GM18511 (cell line): ENCODE data around the gene ACVR1B.

Experiments used
- ATAC-seq: cut with Tn5 transposase; IDR thresholded peaks from one replicate; pipeline ENCODE4 v1.9.1; 2021; ENCODE audit warnings: mild to moderate bottlenecking, moderate library complexity; ENCODE audit not compliant: unreplicated experiment

ACVR1B gene

DNA sequence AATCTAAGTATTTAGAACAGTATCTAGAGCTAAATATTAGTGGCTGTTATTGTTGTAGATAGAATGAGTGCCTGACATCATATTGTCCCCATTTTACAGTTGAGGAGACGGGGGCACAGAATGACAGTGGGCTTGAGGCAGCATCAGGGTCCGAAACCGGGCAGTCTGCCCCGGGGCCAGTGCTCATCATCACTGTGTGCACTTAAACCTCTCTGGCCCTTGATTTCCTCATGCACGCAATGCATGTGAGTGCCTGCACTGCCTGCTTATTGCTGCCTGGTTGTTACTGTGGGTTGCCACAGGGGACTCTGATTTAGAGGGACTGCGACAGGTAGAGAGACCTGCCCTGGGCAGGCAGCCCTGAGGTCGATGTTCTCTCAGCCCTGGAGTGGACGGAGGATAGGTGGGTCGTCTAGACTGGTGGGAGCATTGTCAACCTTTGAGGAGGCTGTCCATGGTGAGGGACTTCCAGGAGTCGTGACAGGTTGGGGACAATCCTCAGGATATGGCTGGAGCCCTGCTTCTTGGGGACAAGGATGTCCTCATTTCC lies 34.4 kb upstream of the ACVR1B start:
- ATAC-seq, result no peak

DNA sequence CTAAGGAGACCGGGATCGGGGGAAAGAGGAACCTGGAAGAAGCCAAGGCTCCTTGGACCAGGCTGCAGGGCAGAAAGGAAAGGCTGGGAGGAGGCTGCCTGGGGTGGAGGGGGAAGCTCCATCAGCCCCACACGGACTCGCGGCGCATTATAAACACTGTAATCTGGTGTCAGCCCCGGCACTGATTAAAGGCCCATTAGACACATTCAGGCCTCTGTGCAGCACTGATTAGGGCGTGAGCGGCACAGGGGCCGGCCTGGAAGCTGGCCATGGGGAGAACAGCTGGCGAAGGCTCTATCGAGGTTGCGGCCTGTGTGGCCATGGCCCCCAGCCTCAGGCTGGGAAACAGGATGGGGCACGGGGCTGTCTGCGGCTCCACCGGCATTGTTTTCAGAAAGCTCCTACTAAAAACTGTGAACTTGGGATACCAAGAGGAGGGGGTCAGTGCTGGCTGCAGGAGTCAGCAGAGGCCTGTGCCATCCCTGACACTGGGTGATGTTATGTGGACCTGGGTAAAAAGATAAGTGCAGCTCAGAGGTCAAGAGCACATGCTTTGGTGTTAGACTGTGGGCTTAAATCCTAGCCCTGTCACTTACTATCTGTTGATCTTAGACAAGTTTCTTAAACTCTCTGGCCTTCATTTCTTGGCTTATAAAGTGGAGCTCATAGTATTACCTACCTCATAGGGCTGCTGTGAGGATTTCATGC lies 33.6 kb upstream of the ACVR1B start:
- ATAC-seq, result no peak

DNA sequence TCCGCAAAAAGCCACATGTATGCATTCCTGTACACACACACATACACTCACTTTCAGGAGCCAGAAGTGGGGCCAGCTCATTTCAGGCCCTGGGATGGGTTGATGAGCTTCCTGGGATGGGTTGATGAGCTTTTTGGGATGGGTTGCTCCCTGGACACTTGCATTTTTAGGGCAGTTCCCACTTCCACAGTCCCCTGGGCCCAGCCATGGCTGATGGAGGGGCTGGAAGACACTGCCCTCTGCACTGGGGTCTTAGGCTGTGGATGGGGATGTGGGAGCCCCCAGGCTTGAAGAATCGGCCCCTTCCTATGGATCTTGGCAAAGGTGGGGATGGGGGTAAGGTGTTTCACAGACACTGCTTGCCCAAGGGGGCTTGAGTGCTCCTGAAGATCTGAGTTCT lies 31.5 kb upstream of the ACVR1B start:
- ATAC-seq, result no peak

DNA sequence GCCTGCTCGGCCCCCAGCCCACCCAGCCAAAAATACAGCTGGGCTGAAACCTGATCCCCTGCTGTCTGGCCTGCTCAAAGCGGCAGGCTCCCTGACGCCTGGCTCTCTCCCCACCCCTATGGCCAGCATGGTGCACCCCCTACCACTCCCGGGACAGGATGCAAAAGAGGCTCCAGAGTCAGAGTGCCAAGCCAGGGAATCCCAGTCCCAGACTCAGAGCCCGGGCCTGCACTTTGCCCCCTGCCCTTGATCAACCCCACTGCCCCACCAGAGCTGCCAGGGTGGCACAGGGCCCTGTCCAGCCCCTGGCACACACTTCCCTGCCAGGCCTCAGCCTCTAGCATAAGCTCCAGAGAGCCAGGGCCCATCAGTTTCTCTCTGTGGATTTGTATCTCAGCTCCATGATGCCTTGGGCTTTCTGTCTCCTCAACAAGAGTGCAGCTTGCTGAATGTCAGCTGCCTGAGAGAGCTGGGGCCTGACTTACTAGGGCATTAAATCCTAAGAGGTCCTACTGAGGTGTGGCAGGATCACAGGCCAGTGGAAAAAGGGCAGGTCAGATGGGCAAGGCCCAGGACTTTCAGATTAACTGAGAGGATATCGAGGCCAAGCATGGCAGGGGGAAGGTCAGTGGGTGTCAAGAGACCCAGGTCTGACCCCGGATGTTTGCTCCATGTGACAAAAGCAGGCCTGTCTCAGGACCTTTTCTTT lies 30.3 kb upstream of the ACVR1B start:
- no peak for ATAC-seq

DNA sequence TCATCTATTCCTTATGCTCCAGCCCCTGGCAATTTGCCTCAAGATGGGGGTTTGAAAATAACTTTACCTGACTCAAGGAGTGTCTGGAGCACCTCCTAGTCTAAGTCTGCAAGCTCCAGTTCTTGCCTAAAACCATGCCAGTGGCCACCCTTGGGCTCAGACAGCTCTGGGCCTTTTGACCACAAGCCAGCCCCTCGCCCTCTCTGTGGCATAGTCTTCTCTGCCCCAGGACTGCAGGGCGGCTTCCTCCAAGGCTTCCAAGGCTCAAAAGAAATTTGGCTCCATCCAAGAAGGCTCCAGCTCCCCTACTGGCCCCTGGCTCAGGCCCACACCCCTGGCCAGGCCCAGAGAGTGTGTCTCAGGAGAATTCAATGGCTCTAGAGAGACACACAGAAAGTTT lies 29.4 kb upstream of the ACVR1B start:
- no peak for ATAC-seq

DNA sequence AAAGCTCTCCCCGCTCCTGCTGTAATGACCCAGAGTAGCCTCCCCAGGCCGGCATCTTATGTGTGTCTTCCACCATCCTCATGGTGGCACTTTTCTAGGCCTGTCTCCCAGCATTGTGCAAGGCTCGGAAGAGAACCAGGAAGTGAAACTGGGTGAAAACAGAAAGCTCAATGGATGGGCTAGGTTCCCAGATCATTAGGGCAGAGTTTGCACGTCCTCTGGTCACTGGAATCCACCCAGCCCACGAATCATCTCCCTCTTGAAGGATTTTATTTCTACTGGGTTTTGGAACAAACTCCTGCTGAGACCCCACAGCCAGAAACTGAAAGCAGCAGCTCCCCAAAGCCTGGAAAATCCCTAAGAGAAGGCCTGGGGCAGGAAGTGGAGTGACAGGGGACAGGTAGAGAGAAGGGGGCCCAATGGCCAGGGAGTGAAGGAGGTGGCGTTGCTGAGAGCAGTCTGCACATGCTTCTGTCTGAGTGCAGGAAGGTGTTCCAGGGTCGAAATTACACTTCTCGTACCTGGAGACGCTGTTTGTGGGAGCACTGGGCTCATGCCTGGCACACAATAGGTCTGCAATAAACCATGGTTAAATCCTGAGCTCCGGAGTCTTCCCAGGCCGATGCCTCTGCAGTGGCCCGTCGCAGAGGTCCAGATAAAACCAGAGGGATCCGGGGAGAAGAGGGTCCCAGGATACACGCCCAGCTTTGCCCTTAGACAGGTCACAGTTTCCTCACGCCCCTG lies 28.6 kb upstream of the ACVR1B start:
- ATAC-seq, result no peak

DNA sequence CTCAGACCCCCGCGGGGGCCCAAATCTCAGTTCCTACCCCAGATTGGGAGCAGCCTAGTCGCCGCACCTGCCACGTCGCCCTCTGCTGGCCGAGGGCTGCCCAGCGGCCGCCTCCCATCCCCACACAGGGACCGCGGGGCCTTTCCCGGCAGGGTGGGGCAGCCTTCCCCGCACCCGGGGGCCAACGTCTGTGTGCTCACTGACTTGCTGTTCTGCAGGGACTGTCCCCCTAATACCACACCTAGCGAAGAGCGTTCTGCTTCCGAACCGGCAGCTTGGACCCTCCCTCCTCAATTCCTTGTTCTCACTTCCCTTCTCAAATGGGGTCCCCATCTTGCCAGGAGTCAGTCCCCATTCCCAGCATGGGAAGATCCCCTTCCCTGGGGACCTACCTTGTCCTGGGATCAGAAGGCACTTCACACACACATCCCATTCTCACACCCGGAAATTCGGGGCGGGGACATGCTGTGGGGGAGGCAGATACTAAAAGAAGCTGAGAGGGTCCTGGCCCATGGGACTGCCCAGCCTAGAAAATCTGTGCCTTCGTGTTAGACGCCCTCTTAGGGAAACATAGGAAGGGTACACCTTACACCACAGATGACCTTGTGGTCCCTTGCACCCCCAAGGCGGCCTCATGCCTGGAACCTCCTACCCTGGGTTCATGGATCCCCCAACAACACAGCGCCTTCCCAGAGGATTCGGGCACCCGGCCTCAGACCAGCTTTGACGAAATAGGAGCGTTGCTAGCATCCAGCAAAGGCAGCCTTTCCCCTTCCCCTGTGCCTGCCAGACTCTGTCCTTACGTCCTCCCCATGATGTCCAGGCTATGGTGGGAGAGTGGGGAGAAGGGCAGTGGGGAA lies 27.8 kb upstream of the ACVR1B start:
- no peak for ATAC-seq

DNA sequence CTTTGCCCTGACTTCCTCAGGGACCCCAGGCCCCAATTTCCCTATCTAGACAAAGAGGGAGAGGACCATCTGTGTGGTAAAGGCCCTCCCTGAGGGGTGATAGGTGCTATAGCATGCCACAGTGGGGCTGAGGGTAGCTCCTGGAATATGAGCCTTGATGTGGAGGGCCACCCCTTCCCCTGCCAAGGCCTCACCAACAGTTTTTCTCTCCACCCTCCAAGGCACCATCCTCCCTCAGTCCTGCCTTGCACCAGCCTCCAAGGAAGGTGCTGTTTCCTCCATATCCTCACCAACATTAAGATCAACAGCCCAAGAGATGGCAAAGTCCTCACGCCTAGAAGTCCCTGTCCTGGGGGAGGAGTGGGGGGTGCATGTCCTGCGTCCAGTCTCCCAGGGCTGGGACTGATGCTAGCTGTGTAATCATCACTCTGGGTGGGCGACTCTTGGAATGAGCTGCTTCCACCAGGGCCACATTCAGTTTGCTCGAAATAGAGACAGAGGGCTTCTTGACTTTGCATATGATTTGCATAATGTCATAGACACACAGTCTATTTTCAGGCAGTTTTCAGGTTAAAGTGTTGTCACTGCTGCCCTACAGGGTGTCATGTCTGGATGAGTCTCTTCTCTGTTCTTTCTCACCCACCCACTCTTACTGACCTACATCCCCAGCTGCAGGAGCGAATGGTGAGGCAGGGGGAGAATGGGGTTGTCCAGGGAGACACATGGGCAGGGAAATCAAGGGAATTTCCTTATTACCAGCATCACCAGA lies 26.8 kb upstream of the ACVR1B start:
- peak; percentile 62 for ATAC-seq

DNA sequence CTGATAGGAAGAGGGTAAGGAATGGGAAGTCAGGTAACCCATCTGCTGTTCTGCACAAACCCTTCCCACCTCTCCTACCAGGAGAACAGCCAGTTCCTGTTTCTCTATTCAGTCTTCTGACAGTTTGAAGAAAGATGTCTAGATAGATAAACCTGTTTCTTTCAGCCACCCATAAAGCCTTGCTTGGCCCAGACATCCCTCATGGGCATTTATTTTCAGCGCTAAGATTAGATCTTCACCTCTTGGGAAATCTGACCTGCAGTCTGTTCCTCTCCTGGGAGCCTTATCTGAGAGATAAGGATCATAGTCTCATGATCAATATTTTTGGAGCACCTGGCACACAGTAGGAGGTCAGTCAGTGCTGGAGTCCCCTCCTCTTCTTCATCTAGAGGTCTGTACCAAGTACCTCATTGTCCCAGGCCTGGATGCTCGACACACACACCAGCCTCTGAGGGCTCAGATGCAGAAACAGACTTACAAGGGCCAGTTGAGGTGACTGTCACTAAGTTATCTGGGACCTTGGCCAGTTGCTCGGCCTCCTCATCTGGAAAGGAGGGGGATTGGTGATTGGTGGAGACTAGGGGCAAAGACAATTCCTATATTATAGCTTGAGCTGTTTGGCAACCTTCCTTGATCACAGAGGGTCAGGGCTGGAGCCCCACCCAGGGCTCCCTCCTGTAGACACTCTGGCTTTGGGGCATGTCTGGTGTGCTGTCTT lies 26.0 kb upstream of the ACVR1B start:
- no peak for ATAC-seq

DNA sequence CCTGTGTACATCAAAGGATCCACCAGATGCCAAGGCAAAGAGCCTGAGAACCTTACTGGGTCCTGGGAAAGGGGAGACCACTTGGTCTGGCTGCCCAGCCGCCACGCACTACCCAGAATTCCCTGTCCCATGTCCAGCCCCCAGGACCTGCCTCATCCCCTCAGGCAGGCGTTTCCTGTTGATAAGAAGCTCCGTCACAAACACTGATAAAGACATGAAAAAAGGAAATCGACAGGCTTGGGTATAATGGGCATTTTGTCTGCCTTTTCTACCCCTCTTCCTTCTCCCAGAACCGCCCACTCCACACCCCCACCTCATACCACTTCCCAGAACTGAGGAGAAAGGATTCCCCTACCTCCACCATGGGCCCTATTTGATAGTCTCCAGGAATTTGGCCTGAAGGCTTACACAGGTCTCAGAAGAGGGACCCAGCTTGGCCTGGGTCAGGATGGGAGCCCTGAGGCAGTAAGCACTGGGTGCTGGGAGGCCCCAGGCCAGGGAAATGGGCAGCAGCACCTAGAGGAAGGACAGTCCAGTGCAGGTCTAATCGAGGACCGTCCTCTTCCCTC lies 25.4 kb upstream of the ACVR1B start:
- ATAC-seq, result no peak

DNA sequence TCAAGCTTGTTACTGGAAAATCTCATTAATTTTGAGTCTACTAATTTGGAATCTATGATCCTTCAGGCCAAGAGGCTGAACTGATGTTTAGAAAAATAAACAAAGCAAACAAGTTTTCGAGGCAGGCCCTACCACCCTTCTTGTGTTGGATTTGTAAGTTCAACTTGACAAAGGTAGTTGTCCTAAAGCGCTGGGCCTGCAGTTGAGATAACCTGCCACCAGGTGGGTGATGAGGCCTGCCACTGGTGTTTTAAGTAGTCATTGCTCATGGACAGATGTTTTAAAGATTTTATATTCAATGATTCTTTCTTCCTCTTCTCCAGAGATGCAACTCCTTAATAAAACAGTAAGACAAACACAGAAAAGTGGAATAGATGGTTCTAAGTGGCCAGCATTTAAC lies 24.8 kb upstream of the ACVR1B start:
- no peak for ATAC-seq

DNA sequence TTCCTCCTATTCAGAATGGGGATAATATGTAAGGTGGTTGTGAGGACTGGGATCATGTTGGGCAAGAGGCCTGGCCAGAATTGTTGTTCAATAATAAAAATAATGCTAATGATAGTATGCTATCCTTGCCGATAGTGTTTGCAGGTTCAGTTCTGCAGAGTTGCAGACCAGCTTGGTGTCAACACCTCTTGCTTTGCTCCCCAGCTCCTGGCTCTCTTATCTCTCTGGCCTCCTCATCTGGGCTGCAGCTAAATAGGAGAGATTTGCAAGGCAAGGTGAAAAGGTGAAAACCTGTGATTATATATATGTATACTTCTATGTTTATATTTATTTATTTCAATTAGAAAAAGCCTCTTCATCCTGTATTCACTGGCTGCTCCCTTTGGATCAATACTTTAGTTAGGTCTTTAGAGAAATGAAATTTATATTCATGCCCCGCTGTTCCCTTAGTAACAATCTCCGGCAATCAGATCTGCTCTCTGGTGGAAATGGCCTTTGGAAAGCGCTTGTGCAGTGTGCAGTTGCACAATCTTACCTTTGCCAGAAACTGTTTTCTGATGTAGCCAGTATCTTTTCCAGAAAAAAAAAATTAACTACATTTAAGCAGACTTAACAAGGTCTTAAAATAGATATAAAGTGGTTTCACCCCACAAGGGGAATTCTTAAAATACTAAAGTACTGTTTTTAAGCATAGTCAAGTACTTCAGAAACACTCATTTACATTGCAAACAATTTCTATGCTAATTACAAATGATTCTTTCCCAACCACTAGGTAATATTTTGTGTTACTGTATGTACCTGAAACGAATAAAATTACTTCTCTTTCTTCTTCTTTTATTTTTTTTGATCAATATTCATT lies 19.1 kb upstream of the ACVR1B start:
- ATAC-seq, result no peak

DNA sequence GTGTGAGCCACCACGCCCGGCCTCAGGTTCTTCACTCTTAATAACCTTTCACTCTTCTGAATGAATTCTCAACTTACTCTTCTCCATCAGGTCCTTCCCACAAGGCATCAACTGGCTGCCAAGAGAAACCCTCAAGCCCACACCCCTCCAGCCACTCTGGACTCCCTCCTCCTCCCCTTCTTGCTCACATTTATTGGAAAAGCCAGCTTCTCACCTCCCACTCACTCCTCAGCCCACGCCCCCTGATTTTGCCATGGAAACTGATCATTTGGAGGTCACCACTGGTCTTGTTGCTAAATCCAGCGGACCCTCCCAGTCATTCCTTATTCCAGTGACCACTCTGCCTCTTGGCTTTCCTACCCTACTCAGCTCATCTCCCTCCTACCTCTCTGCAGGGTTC lies 17.4 kb upstream of the ACVR1B start:
- ATAC-seq, result no peak

DNA sequence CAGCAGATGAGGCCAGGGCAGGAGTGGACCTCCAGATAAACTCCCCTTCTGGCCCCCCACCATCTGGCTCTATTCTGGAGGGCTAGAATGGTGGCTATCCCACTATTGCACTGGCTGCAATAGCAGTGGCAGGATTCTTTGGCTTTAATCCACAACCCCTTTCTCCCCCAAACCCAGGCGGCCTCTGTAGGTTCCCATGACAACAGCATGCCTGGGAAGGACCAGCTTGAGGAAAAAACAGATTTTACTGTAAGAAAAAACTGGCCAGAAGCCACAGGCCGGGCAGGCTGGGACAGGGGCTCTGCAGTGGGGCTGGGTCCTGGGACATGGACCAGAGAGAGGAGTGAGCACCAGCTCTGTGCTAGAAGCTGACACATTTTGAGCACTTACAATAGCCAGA lies 13.6 kb upstream of the ACVR1B start:
- ATAC-seq, result no peak

DNA sequence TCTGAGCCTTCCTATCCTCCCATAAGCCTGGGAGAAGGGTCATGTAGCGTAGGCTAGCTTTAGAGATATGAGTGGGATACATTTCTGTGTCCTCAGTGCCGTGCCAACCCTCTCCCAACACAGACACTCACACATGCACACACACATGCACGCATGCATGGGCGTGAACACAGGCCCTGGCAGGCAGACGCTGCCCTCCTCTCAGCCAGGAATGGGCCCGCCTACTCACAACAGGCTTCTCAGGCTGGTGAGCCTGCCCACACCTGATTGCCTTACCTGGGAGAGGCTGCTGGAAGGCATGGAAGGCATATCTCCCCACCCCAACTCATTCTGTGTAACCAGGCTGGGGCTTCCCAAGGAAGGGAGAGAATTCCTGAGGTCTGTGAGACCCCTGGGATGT lies 12.8 kb upstream of the ACVR1B start:
- no peak for ATAC-seq

DNA sequence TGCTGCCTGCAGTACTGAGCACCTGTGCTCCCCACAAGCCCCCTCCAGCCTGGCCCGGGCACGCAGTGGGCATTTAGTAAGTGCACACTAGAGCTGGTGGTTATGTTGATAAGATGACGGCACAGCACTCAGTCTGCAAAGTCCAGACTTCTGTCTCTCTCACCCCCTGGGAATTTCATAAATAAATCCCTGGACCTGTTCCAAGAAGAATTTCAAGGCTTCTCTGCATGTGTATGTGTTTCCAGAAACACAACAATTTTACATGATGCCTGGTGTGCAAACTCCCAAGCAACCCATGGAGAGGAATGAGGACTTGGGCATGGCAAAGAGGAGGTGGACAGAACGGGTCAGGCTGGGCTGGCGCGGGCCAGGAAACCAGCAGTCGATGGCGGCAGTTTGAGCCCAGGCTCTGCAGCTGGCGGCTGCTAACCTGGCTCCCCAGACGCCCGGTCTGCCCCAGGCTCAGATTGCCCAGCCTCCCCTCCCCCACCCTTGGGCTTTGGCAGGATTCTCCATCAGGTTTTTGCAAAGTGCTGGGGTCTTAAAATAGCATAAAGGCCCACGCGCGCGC lies 10.4 kb upstream of the ACVR1B start:
- no peak for ATAC-seq

DNA sequence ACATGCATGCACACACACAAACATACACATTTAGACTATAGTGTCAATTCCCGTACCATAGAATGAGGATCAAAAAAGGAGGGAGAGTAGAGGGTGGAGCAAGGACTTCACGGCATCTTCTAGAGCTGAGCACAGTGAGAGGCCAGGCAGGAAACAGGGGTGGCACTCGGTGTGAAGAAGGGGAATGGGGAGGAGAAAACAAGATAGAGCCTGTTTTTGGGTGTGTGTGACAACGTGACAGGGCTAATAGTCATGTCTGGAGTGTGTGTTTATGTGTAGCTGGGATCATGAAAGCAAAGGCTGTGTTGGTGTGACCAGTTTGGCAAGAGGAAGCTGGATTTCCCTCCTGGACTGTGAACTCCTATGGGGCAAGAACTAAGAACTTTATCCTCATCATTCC lies 9.9 kb upstream of the ACVR1B start:
- no peak for ATAC-seq

DNA sequence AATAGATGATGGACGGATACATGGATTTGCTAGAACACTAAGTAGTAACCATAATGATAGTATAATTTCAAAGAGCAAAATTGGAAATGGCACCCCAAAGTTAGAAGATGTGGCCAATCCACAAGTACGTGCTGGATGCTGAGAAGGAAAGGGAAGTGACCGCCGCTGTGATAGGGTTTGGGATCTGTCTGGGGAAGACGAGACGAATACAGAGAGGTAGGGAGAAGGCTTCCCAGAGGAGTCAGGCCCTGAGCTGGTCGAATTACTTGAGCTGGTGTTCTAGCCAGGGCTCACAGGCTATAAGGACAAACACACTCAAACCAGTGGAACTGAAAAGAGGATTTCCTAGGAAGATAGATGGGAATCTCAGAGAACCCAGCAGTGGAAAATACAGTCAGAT lies 9.4 kb upstream of the ACVR1B start:
- ATAC-seq, result no peak
